Measurements from ENCODE around the gene TUBA8.
"Not testable (repeated sequence)": the region's sequence is repeated elsewhere in the genome, so short reads cannot be mapped to it uniquely, and the experiment has no call there.

TUBA8 gene

DNA sequence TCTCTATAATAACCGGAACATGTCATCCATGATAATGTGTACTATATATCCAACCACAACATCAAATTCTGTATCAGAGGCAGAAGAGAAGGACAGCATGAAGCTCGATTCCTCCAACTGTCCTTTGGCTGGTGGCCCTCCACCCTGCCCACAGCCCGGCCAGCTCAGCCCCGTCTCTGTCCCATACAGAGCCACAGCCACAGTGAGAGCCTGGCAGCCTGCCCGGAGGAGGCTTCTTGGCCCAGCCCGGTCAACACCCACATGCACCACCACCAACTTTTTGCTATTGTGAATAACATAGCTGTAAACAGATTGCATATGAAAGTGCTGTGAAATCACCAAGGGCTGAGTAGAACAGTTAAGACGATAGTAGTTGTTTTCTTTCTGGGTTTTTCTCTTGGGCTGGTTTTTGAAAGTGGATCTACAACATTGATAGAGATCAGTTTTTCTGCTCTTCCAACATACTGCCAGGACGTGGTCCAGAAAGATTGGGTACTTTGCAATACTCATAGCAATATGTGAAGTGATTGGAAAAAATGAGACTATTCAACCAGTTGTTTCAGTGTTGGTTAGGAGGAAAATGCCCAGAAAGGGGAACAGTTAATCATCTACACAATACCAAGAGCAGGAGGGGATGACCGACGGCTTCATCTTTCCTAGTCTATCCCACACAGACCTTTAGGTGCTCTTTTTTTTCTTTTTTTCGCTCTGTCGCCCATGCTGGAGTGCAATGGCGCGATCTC lies 6.9 kb upstream of the TUBA8 start:
- Histone ChIP-seq H3K4me1 (ENCODE audit: insufficient read depth, poor library complexity, severe bottlenecking) (no peaks in the 10 kb centered on the region), H3K9me3 (ENCODE audit: severe bottlenecking) (no peaks in the 10 kb centered on the region), H3K27ac (ENCODE audit: poor library complexity, severe bottlenecking) (no peak overlapping the region), H3K36me3 (ENCODE audit: low read depth) (no peaks in the 10 kb centered on the region), H3K4me3 (ENCODE audit: severe bottlenecking) (no peak overlapping the region), H3K27me3 (ENCODE audit: insufficient read depth, poor library complexity, severe bottlenecking) (no peaks in the 10 kb centered on the region)
- TF ChIP-seq CTCF (IDR thresholded peaks at IDR 0.05; ENCODE audit: poor library complexity, severe bottlenecking) = no peak
- DNase-seq (ENCODE audit: low spot score) (no peak), ATAC-seq (ENCODE audit: low read depth) (no peak)

DNA sequence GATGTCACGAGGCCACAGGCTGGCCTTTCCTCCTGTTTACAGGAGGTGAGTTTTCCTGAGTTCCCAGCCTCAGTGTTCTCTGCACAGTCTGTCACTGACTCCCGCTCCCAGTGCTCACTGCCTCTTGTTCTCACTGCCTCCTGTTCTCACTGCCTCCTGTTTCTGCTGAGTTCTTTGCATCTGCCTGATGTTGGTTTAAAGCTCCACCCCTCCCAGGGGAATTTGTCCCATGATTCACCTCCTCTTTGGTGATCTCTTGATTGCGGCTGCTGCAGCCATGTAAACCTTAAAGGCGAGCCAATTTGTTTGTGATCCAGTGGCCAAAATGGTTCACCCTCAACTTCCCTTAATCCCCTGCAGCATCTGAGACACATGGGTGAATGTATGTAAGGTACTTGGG lies 6.0 kb upstream of the TUBA8 start:
- no peaks in the 10 kb centered on the region for H3K36me3 ChIP-seq (ENCODE audit: low read depth)
- no peak for TF ChIP-seq CTCF (IDR thresholded peaks at IDR 0.05; ENCODE audit: poor library complexity, severe bottlenecking)
- H3K9me3 ChIP-seq (ENCODE audit: severe bottlenecking) = no peaks in the 10 kb centered on the region
- no peaks in the 10 kb centered on the region for H3K4me1 ChIP-seq (ENCODE audit: insufficient read depth, poor library complexity, severe bottlenecking)
- no peaks in the 10 kb centered on the region for H3K27me3 ChIP-seq (ENCODE audit: insufficient read depth, poor library complexity, severe bottlenecking)
- no peak overlapping the region for H3K27ac ChIP-seq (ENCODE audit: poor library complexity, severe bottlenecking)
- no peak overlapping the region for H3K4me3 ChIP-seq (ENCODE audit: severe bottlenecking)
- DNase-seq (ENCODE audit: low spot score) = no peak
- no peak for ATAC-seq (ENCODE audit: low read depth)

- DNase-seq (ENCODE audit: low spot score); ATAC-seq (ENCODE audit: low read depth); H3K36me3 ChIP-seq (ENCODE audit: low read depth); H3K4me3 ChIP-seq (ENCODE audit: severe bottlenecking); H3K4me1 ChIP-seq (ENCODE audit: insufficient read depth, poor library complexity, severe bottlenecking); H3K27ac ChIP-seq (ENCODE audit: poor library complexity, severe bottlenecking); H3K9me3 ChIP-seq (ENCODE audit: severe bottlenecking): not testable (repeated sequence)
- H3K27me3 ChIP-seq (ENCODE audit: insufficient read depth, poor library complexity, severe bottlenecking) = peaks cover 12% of the 10 kb centered on the region
Measured at GRCh38 chr22:18105981-18106380, 4.6 kb upstream of the TUBA8 start.

DNA sequence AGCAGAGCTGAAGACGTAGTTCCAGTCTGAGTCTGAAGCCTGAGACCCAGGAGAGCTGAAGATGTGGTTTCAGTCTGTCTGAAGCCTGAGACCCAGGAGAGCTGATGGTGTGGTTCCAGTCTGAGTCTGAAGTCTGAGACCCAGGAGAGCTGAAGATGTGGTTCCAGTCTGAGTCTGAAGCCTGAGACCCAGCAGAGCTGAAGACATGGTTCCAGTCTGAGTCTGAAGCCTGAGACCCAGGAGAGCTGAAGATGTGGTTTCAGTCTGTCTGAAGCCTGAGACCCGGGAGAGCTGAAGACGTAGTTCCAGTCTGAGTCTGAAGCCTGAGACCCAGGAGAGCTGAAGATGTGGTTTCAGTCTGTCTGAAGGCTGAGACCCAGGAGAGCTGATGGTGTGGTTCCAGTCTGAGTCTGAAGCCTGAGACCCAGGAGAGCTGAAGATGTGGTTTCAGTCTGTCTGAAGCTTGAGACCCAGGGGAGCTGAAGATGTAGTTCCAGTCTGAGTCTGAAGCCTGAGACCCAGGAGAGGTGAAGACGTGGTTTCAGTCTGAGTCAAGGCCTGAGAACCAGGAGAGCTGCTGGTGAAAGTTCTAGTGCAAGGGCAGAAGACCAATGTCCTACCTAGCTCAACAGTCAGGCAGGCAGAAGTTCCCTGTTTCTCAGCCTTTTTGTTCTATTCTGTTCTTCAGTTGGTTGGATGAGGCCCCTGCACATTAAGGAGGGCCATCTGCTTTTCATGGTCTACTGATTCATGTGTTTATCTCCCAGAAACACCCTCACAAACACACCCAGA lies 3.9 kb upstream of the TUBA8 start:
- ATAC-seq (ENCODE audit: low read depth) = not testable (repeated sequence)
- peaks cover 19% of the 10 kb centered on the region for H3K27me3 ChIP-seq (ENCODE audit: insufficient read depth, poor library complexity, severe bottlenecking)

DNA sequence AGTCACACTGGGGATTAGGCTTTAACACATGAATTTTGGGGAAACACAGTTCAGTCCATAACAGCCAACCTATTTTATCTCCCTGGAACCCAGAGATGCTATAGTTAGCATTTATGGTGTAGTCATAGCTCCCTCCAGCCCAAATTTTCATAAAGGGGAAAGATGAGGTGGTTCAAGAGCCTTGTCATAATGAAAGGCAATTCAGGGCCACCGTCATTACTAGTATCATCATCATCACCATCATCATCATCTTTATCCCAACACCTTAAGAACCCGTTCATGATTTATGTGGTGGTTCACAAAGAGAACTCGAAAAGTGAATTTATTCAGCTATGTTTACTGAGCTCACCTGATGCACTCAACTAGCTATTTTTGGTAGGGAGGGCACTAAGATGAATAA lies 2.4 kb upstream of the TUBA8 start:
- TF ChIP-seq CTCF (IDR thresholded peaks at IDR 0.05; ENCODE audit: poor library complexity, severe bottlenecking) = no peak
- H3K36me3 ChIP-seq (ENCODE audit: low read depth) = no peaks in the 10 kb centered on the region
- H3K27me3 ChIP-seq (ENCODE audit: insufficient read depth, poor library complexity, severe bottlenecking) = peaks cover 19% of the 10 kb centered on the region
- H3K4me3 ChIP-seq (ENCODE audit: severe bottlenecking) = no peak overlapping the region
- no peaks in the 10 kb centered on the region for H3K4me1 ChIP-seq (ENCODE audit: insufficient read depth, poor library complexity, severe bottlenecking)
- DNase-seq (ENCODE audit: low spot score) (no peak), ATAC-seq (ENCODE audit: low read depth) (no peak)
- no peaks in the 10 kb centered on the region for H3K9me3 ChIP-seq (ENCODE audit: severe bottlenecking)
- H3K27ac ChIP-seq (ENCODE audit: poor library complexity, severe bottlenecking) = no peak overlapping the region

More for the DNA sequence above, 3.9 kb upstream of the TUBA8 start:
- not testable (repeated sequence) for H3K4me3 ChIP-seq (ENCODE audit: severe bottlenecking); H3K27ac ChIP-seq (ENCODE audit: poor library complexity, severe bottlenecking); H3K9me3 ChIP-seq (ENCODE audit: severe bottlenecking); H3K36me3 ChIP-seq (ENCODE audit: low read depth); DNase-seq (ENCODE audit: low spot score); H3K4me1 ChIP-seq (ENCODE audit: insufficient read depth, poor library complexity, severe bottlenecking)

All from RWPE2 (cell line).